GM19099 (cell line): ENCODE measurements around the gene APOA1.

Source experiments
- POLR2A ChIP-seq: IDR thresholded peaks from 3 replicates; pipeline ENCODE4 v1.6.1; 2011; ENCODE audit warnings: low read depth; ENCODE audit not compliant: insufficient read length; ENCODE audit errors: extremely low read depth

Gene APOA1

GRCh38 chr11:116837231-116838091, at the start of gene APOA1:
APOA1 (minus strand) TSS chr11:116837622; CDS start chr11:116837387, 235 bp downstream.
- no peak for TF ChIP-seq POLR2A

GRCh38 chr11:116885951-116886655, 48.7 kb upstream of the APOA1 start:
- TF ChIP-seq POLR2A = no peak

GRCh38 chr11:116882386-116882785, 45.0 kb upstream of the APOA1 start:
- no peak for TF ChIP-seq POLR2A

- TF ChIP-seq POLR2A = no peak
Measured at GRCh38 chr11:116881143-116881542, 43.7 kb upstream of the APOA1 start.

- no peak for TF ChIP-seq POLR2A
Measured at GRCh38 chr11:116879800-116880625, 42.6 kb upstream of the APOA1 start.

- no peak for TF ChIP-seq POLR2A
Measured at GRCh38 chr11:116876656-116877055, 39.2 kb upstream of the APOA1 start.

- no peak for TF ChIP-seq POLR2A
Measured at GRCh38 chr11:116875194-116875593, 37.8 kb upstream of the APOA1 start.

GRCh38 chr11:116874251-116874650, 36.8 kb upstream of the APOA1 start:
- no peak for TF ChIP-seq POLR2A

- TF ChIP-seq POLR2A = no peak
Measured at GRCh38 chr11:116873381-116873780, 36.0 kb upstream of the APOA1 start.

- no peak for TF ChIP-seq POLR2A
Measured at GRCh38 chr11:116871248-116871647, 33.8 kb upstream of the APOA1 start.

GRCh38 chr11:116870054-116870453, 32.6 kb upstream of the APOA1 start:
- TF ChIP-seq POLR2A = no peak

GRCh38 chr11:116869610-116870009, 32.2 kb upstream of the APOA1 start:
- no peak for TF ChIP-seq POLR2A

- TF ChIP-seq POLR2A = no peak
Measured at GRCh38 chr11:116868066-116868465, 30.6 kb upstream of the APOA1 start.

GRCh38 chr11:116867619-116868018, 30.2 kb upstream of the APOA1 start:
- TF ChIP-seq POLR2A = no peak

GRCh38 chr11:116866804-116867455, 29.5 kb upstream of the APOA1 start:
- no peak for TF ChIP-seq POLR2A
